ENCODE results near the gene GPC5.
"Not testable (repeated sequence)": the region's sequence is repeated elsewhere in the genome, so short reads cannot be mapped to it uniquely, and the experiment has no call there.

Gene GPC5

GRCh38 chr13:91785431-91786119 lies 387.2 kb downstream of the GPC5 start:
- DNase-seq = no peak

GRCh38 chr13:91792054-91792453 lies 393.6 kb downstream of the GPC5 start:
- DNase-seq = no peak

GRCh38 chr13:91797567-91797966 lies 399.1 kb downstream of the GPC5 start:
- DNase-seq = no peak

GRCh38 chr13:91798338-91798737 lies 399.9 kb downstream of the GPC5 start:
- not testable (repeated sequence) for DNase-seq

- DNase-seq = not testable (repeated sequence)
Observed at GRCh38 chr13:91801772-91802171, 403.4 kb downstream of the GPC5 start.

GRCh38 chr13:91802957-91803356 lies 404.5 kb downstream of the GPC5 start:
- no peak for DNase-seq

- DNase-seq = no peak
Observed at GRCh38 chr13:91804724-91805123, 406.3 kb downstream of the GPC5 start.

- no peak for DNase-seq
Observed at GRCh38 chr13:91805605-91806004, 407.2 kb downstream of the GPC5 start.

- no peak for DNase-seq
Observed at GRCh38 chr13:91809161-91809560, 410.7 kb downstream of the GPC5 start.

GRCh38 chr13:91813253-91813652 lies 414.8 kb downstream of the GPC5 start:
- no peak for DNase-seq

GRCh38 chr13:91816263-91816807 lies 417.9 kb downstream of the GPC5 start:
- DNase-seq = no peak

- DNase-seq = no peak
Observed at GRCh38 chr13:91817250-91817649, 418.8 kb downstream of the GPC5 start.

GRCh38 chr13:91824416-91824815 lies 426.0 kb downstream of the GPC5 start:
- DNase-seq = no peak

GRCh38 chr13:91825516-91825915 lies 427.1 kb downstream of the GPC5 start:
- no peak for DNase-seq

GRCh38 chr13:91836553-91836952 lies 438.1 kb downstream of the GPC5 start:
- DNase-seq = no peak

- DNase-seq = no peak
Observed at GRCh38 chr13:91845612-91846011, 447.2 kb downstream of the GPC5 start.

- DNase-seq = no peak
Observed at GRCh38 chr13:91863699-91864098, 465.3 kb downstream of the GPC5 start.

- DNase-seq = no peak
Observed at GRCh38 chr13:91868351-91868750, 469.9 kb downstream of the GPC5 start.

- DNase-seq = no peak
Observed at GRCh38 chr13:91878491-91878890, 480.1 kb downstream of the GPC5 start.

GRCh38 chr13:91879360-91879759 lies 480.9 kb downstream of the GPC5 start:
- DNase-seq = no peak

GRCh38 chr13:91882918-91883317 lies 484.5 kb downstream of the GPC5 start:
- DNase-seq = no peak

GRCh38 chr13:91889641-91890040 lies 491.2 kb downstream of the GPC5 start:
- DNase-seq = no peak

- no peak for DNase-seq
Observed at GRCh38 chr13:91891141-91891540, 492.7 kb downstream of the GPC5 start.

GRCh38 chr13:91893040-91893439 lies 494.6 kb downstream of the GPC5 start:
- no peak for DNase-seq

GRCh38 chr13:91894316-91894715 lies 495.9 kb downstream of the GPC5 start:
- DNase-seq = no peak
